ENCODE measurements around the gene FOXK1. TPM values are rescaled to one million over a fixed set of nuclear protein-coding genes. Genes with fewer than 3 reads are reported as not detected.

FOXK1 gene
- total RNA-seq, 2 donors from 2014 or later = 29.6 to 30.8 TPM

DNA sequence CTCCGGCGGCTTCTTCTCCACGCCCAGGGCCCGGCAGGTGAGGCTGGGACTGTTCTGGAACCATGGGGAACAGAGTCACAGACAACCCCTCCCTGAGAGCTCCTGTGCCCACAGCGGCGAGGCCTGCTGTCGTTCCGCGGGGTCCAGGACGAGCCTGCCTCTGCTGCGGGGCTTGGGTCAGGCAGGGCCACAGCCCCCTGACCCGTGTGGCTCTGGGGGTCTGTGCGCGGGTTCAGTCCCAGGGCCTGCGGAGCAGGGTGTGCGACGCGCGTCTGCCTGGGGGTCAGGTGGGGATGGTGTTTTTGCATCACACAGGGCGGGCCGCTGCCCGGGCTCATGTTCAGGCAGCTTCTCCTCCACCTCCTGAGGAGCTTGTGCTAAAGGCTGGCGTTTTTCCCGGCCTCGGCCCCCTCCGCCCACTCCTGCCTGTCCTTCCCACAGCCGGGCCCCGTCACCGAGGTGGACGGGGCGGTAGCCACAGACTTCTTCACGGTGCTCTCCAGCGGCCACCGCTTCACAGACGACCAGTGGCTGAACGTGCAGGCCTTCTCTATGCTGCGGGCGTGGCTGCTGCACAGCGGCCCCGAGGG is 101.8 kb downstream of the FOXK1 start:
- Histone ChIP-seq H3K9me3 (no peaks in the 10 kb centered on the region), H3K36me3 (peaks cover 8% of the 10 kb centered on the region), H3K4me1 (no peaks in the 10 kb centered on the region), H3K27ac (no peak overlapping the region), H3K9ac (ENCODE audit: low read depth in 2 of 2, low read length in 2 of 2) (no peak overlapping the region), H3K27me3 (no peaks in the 10 kb centered on the region), H3K4me3 (no peak overlapping the region)
- DNase-seq = no peak
- TF ChIP-seq, protein P1, sequence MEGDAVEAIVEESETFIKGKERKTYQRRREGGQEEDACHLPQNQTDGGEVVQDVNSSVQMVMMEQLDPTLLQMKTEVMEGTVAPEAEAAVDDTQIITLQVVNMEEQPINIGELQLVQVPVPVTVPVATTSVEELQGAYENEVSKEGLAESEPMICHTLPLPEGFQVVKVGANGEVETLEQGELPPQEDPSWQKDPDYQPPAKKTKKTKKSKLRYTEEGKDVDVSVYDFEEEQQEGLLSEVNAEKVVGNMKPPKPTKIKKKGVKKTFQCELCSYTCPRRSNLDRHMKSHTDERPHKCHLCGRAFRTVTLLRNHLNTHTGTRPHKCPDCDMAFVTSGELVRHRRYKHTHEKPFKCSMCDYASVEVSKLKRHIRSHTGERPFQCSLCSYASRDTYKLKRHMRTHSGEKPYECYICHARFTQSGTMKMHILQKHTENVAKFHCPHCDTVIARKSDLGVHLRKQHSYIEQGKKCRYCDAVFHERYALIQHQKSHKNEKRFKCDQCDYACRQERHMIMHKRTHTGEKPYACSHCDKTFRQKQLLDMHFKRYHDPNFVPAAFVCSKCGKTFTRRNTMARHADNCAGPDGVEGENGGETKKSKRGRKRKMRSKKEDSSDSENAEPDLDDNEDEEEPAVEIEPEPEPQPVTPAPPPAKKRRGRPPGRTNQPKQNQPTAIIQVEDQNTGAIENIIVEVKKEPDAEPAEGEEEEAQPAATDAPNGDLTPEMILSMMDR (IDR thresholded peaks at IDR 0.05) = no peak
- intact Hi-C loops (cut with DNase I) = no loop called here

DNA sequence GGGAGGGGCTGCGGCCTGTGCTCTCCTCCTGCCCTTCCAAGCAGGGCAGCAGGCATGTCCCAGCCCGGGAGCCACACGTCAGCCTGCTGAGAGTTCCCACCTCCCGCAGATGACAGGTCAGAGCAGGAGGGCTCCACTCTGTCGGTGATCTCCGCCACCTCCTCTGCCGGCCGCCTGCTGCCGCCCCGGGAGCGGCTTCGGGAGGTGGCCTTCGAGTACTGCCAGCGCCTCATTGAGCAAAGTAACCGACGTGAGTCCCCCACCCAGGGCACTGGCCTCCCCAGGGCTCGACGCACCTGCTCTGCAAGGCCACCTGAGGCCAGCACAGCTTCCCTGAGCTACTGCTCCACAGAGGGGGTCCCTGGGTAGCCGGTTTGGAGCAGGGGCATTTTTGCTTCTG is 102.7 kb downstream of the FOXK1 start:
- Histone ChIP-seq H3K27ac (no peak overlapping the region), H3K27me3 (no peaks in the 10 kb centered on the region), H3K36me3 (peaks cover 8% of the 10 kb centered on the region), H3K9me3 (no peaks in the 10 kb centered on the region), H3K4me1 (no peaks in the 10 kb centered on the region), H3K4me3 (no peak overlapping the region), H3K9ac (ENCODE audit: low read depth in 2 of 2, low read length in 2 of 2) (no peak overlapping the region)
- DNase-seq = no peak
- TF ChIP-seq, protein P1 (IDR thresholded peaks at IDR 0.05) = no peak
- intact Hi-C loops (cut with DNase I) = no loop called here

DNA sequence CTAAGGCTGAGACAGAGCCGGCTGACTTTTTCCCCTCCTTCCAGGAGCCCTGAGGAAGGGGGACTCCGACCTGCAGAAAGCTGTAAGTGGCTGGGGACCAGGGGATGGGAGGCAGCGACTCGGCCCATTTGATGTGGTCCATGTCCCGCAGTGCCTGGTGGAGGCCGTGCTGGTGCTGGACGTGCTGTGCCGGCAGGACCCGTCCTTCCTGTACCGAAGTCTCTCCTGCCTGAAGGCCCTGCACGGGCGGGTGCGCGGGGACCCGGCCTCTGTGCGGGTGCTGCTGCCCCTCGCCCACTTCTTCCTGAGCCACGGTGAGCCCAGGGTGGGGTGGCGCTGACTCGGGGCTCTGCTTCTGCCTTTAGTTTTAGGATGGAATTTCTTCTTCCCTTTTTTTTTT is 103.3 kb downstream of the FOXK1 start:
- Histone ChIP-seq H3K27me3 (no peaks in the 10 kb centered on the region), H3K27ac (no peak overlapping the region), H3K9ac (ENCODE audit: low read depth in 2 of 2, low read length in 2 of 2) (no peak overlapping the region), H3K36me3 (peaks cover 8% of the 10 kb centered on the region), H3K4me1 (no peaks in the 10 kb centered on the region), H3K9me3 (no peaks in the 10 kb centered on the region), H3K4me3 (no peak overlapping the region)
- no peak for DNase-seq
- TF ChIP-seq, protein P1 (IDR thresholded peaks at IDR 0.05) = no peak
- intact Hi-C loops (cut with DNase I) = no loop called here

- intact Hi-C loops (cut with DNase I) = no loop called here
- DNase-seq = no peak
- peaks cover 8% of the 10 kb centered on the region for H3K36me3 ChIP-seq
- no peak overlapping the region for H3K27ac ChIP-seq
- no peaks in the 10 kb centered on the region for H3K27me3 ChIP-seq
- H3K9ac ChIP-seq (ENCODE audit: low read depth in 2 of 2, low read length in 2 of 2) = no peak overlapping the region
- no peaks in the 10 kb centered on the region for H3K9me3 ChIP-seq
- no peak overlapping the region for H3K4me3 ChIP-seq
- TF ChIP-seq, protein P1 (IDR thresholded peaks at IDR 0.05) = no peak
- no peaks in the 10 kb centered on the region for H3K4me1 ChIP-seq
Observed at GRCh38 chr7:4786015-4786414, 103.9 kb downstream of the FOXK1 start.

- Histone ChIP-seq H3K4me1 (peaks cover 2% of the 10 kb centered on the region), H3K9me3 (no peaks in the 10 kb centered on the region), H3K36me3 (peaks cover 8% of the 10 kb centered on the region), H3K4me3 (no peak overlapping the region), H3K27me3 (no peaks in the 10 kb centered on the region), H3K9ac (ENCODE audit: low read depth in 2 of 2, low read length in 2 of 2) (no peak overlapping the region), H3K27ac (no peak overlapping the region)
- TF ChIP-seq, protein P1 (IDR thresholded peaks at IDR 0.05) = no peak
- no peak for DNase-seq
- intact Hi-C loops (cut with DNase I) = no loop called here
Observed at GRCh38 chr7:4787541-4787940, 105.4 kb downstream of the FOXK1 start.

Data from colonic mucosa (tissue), 4 donors.